H9 (cell line): ENCODE measurements around the gene ARHGEF12. TPM values are rescaled to one million over a fixed set of nuclear protein-coding genes. Genes with fewer than 3 reads are reported as not detected.
A peak's percentile ranks its signal among the peaks of the same experiment; 100 is the strongest.

Experiments used
- DNase-seq: peaks from one replicate; pipeline ENCODE4 v3.0.0-alpha.2; 2017
- H2AFZ ChIP-seq: one replicate; pipeline ENCODE4 v1.6.1; 2013; ENCODE audit warnings: mild to moderate bottlenecking, low read length, control low read depth, moderate library complexity
- H2AK5ac ChIP-seq: 2 replicates; pipeline ENCODE4 v1.6.1; 2013; ENCODE audit warnings: low read length, control low read depth, mixed read lengths; ENCODE audit not compliant: insufficient read length
- H2BK120ac ChIP-seq: one replicate; pipeline ENCODE4 v1.6.1; 2013; ENCODE audit warnings: low read depth, mild to moderate bottlenecking, low read length, control low read depth, inconsistent platforms; ENCODE audit not compliant: poor library complexity, severe bottlenecking
- H2BK12ac ChIP-seq: 2 replicates; pipeline ENCODE4 v1.6.1; 2013; ENCODE audit warnings: low read length, control low read depth, mixed read lengths, low read depth; ENCODE audit not compliant: insufficient read length
- H2BK15ac ChIP-seq: 2 replicates; pipeline ENCODE4 v1.6.1; 2013; ENCODE audit warnings: low read depth, low read length, control low read depth
- H2BK20ac ChIP-seq: one replicate; pipeline ENCODE4 v1.6.1; 2013; ENCODE audit warnings: low read depth, mild to moderate bottlenecking, low read length, control low read depth, inconsistent platforms; ENCODE audit not compliant: poor library complexity, severe bottlenecking
- H2BK5ac ChIP-seq: 2 replicates; pipeline ENCODE4 v1.6.1; 2013; ENCODE audit warnings: low read length, control low read depth, mixed read lengths; ENCODE audit not compliant: insufficient read length
- H3K14ac ChIP-seq: 2 replicates; pipeline ENCODE4 v1.6.1; 2013; ENCODE audit warnings: low read length, control low read depth; ENCODE audit not compliant: insufficient read depth
- H3K18ac ChIP-seq: 2 replicates; pipeline ENCODE4 v1.6.1; 2013; ENCODE audit warnings: low read depth, mild to moderate bottlenecking, mixed read lengths, low read length, control low read depth; ENCODE audit not compliant: insufficient read length
- H3K23ac ChIP-seq: 2 replicates; pipeline ENCODE4 v1.6.1; 2013; ENCODE audit warnings: low read length, control low read depth, mixed read lengths, low read depth; ENCODE audit not compliant: insufficient read length
- H3K23me2 ChIP-seq: 2 replicates; pipeline ENCODE4 v1.6.1; 2013; ENCODE audit warnings: low read depth, mild to moderate bottlenecking, mixed read lengths, low read length, control low read depth; ENCODE audit not compliant: insufficient read length, poor library complexity, severe bottlenecking
- H3K27ac ChIP-seq: 2 replicates; pipeline ENCODE4 v1.5.1; 2013; ENCODE audit warnings: low read length, control low read depth, mixed read lengths, low read depth; ENCODE audit not compliant: insufficient read length
- H3K27me3 ChIP-seq: 2 replicates; pipeline ENCODE4 v1.6.1; 2013; ENCODE audit warnings: low read length, control low read depth, inconsistent platforms; ENCODE audit not compliant: insufficient read depth
- H3K4ac ChIP-seq: 2 replicates; pipeline ENCODE4 v1.6.1; 2013; ENCODE audit warnings: low read depth, mild to moderate bottlenecking, control low read depth, inconsistent platforms, low read length, moderate library complexity
- H3K4me1 ChIP-seq: 2 replicates; pipeline ENCODE4 v1.6.1; 2013; ENCODE audit warnings: low read length, control low read depth, inconsistent platforms; ENCODE audit not compliant: insufficient read depth
- H3K4me2 ChIP-seq: 2 replicates; pipeline ENCODE4 v1.6.1; 2013; ENCODE audit warnings: low read length, control low read depth, mixed read lengths; ENCODE audit not compliant: insufficient read length, insufficient read depth
- H3K56ac ChIP-seq: 2 replicates; pipeline ENCODE4 v1.6.1; 2013; ENCODE audit warnings: low read depth, mild to moderate bottlenecking, mixed read lengths, low read length, control low read depth; ENCODE audit not compliant: insufficient read length
- H3K79me1 ChIP-seq: 2 replicates; pipeline ENCODE4 v1.6.1; 2013; ENCODE audit warnings: low read depth, mild to moderate bottlenecking, moderate library complexity, low read length, control low read depth, inconsistent platforms; ENCODE audit not compliant: insufficient read depth, poor library complexity, severe bottlenecking
- H3K79me2 ChIP-seq: 2 replicates; pipeline ENCODE4 v1.6.1; 2013; ENCODE audit warnings: low read length, control low read depth, inconsistent platforms; ENCODE audit not compliant: insufficient read depth
- H3K9ac ChIP-seq: 2 replicates; pipeline ENCODE4 v1.6.1; 2013; ENCODE audit warnings: low read length, control low read depth, mixed read lengths; ENCODE audit not compliant: insufficient read length; ENCODE audit errors: extremely low read depth
- H3K9me3 ChIP-seq: one replicate; pipeline ENCODE4 v1.6.1; 2013; ENCODE audit warnings: low read depth, low read length, inconsistent platforms; ENCODE audit not compliant: control insufficient read depth
- H3T11ph ChIP-seq: one replicate; pipeline ENCODE4 v1.6.1; 2013; ENCODE audit warnings: mild to moderate bottlenecking, low read length, control low read depth, inconsistent platforms
- H4K20me1 ChIP-seq: one replicate; pipeline ENCODE4 v1.6.1; 2013; ENCODE audit not compliant: control insufficient read depth, insufficient read length, insufficient read depth
- H4K5ac ChIP-seq: 2 replicates; pipeline ENCODE4 v1.6.1; 2013; ENCODE audit warnings: low read depth, mild to moderate bottlenecking, mixed read lengths, low read length, control low read depth; ENCODE audit not compliant: insufficient read length
- H4K8ac ChIP-seq: replicated peaks from 2 replicates; pipeline ENCODE4 v1.6.1; 2013; ENCODE audit warnings: low read length, control low read depth, mixed read lengths, low read depth; ENCODE audit not compliant: insufficient read length
- H4K91ac ChIP-seq: 2 replicates; pipeline ENCODE4 v1.6.1; 2013; ENCODE audit warnings: low read depth, mild to moderate bottlenecking, moderate library complexity, mixed read lengths, low read length, control low read depth; ENCODE audit not compliant: insufficient read length
- H3K27ac Mint-ChIP-seq, 3 experiments: 2 replicates in 2 of 3; 3 replicates in 1 of 3; pipeline ENCODE4 v1.8.0; 2020 to 2021; ENCODE audit warnings: mixed read lengths in 3 of 3, mild to moderate bottlenecking in 1 of 3, moderate library complexity in 1 of 3
- H3K27me3 Mint-ChIP-seq: 2 replicates; pipeline ENCODE4 v1.8.0; 2021; ENCODE audit warnings: low read depth, mild to moderate bottlenecking, moderate library complexity, mixed read lengths
- H3K36me3 Mint-ChIP-seq, 3 experiments: 2 replicates in 2 of 3; 3 replicates in 1 of 3; pipeline ENCODE4 v1.8.0; 2020 to 2021; ENCODE audit warnings: low read depth in 3 of 3, mixed read lengths in 3 of 3; ENCODE audit not compliant: insufficient read depth in 1 of 3
- H3K4me1 Mint-ChIP-seq, 2 experiments: 2 replicates each; pipeline ENCODE4 v1.8.0; 2020; ENCODE audit warnings: mixed read lengths in 2 of 2
- H3K4me3 Mint-ChIP-seq, 2 experiments: 2 replicates in 1 of 2; 3 replicates in 1 of 2; pipeline ENCODE4 v1.8.0; 2020 to 2021; ENCODE audit warnings: mild to moderate bottlenecking in 2 of 2, mixed read lengths in 2 of 2, moderate library complexity in 1 of 2
- H3K9me3 Mint-ChIP-seq, 2 experiments: 2 replicates in 1 of 2; 3 replicates in 1 of 2; pipeline ENCODE4 v1.8.0; 2020; ENCODE audit warnings: mild to moderate bottlenecking in 2 of 2, mixed read lengths in 2 of 2, moderate library complexity in 1 of 2
- CTCF ChIP-seq: fragments of 200-600 bp; sonication (generic); conservative IDR thresholded peaks from 3 replicates; pipeline ENCODE4 v1.8.0; 2021; ENCODE audit warnings: antibody characterized with exemption, mild to moderate bottlenecking
- WGBS: extraction: QIAGEN DNeasy Blood & Tissue Kit; methylation state at CpG from one replicate; pipeline ENCODE4 v1.1.7; 2013; ENCODE audit warnings: missing lambda C conversion rate, low lambda C conversion rate, mixed read lengths; ENCODE audit not compliant: insufficient read length; ENCODE audit errors: extremely low coverage; 5-methylcytosine and 5-hydroxymethylcytosine counted together
- total RNA-seq: library from RNA; stranded (reverse); gene quantifications from 2 replicates; pipeline ENCODE4 v1.2.1, GENCODE V29; 2021

Gene ARHGEF12
- total RNA-seq, 1 experiment from 2014 or later = 27.0 TPM

DNA sequence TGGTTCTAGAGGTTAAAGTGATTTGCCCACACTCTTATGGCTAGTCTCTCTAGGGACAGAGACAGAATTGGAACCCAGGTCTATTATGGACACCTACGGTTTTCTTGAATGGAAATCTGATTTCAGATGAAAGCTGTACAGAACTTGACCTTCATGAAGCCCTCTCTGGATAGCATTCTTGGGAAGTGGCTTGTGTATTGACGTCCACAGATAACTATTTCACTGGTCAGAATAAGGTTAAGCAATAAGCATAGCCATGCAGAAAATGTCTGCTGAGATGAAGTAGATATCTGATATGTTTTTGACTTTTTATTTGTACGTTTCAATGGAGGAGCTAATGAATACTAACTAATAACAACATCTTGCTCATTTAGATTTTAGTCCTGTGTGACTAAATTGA lies 10.0 kb upstream of the ARHGEF12 start:
- no peak overlapping the region for H3K9ac ChIP-seq
- no CpG with 5 or more reads among the region's 3 CpGs for WGBS

More for the DNA sequence above, 10.0 kb upstream of the ARHGEF12 start:
- H3K9me3 ChIP-seq = no peaks in the 10 kb centered on the region
- 0 out of 2 replicates have a peak, but pooled peaks cover 2% of the 10 kb centered on the region for H3K4me1 ChIP-seq
- no peak overlapping the region for H3K27ac ChIP-seq
- H3K79me2 ChIP-seq = no peaks in the 10 kb centered on the region
- no peak overlapping the region for H3T11ph ChIP-seq
- H3K23me2 ChIP-seq = peaks cover 4% of the 10 kb centered on the region
- no peak overlapping the region for H3K14ac ChIP-seq
- H4K5ac ChIP-seq = no peak overlapping the region
- peak overlapping the region; percentile 53 for H3K4me2 ChIP-seq
- H3K79me1 ChIP-seq = no peaks in the 10 kb centered on the region
- peaks cover 14 to 15% of the 10 kb centered on the region in 2 experiments for H3K4me1 Mint-ChIP-seq
- no peak overlapping the region for H2AK5ac ChIP-seq
- no peaks in the 10 kb centered on the region for H4K20me1 ChIP-seq
- H3K27ac Mint-ChIP-seq = no peak overlapping the region
- DNase-seq = no peak
- TF ChIP-seq CTCF = no peak
- no peak overlapping the region for H3K23ac ChIP-seq
- no peak overlapping the region for H2BK5ac ChIP-seq
- H2AFZ ChIP-seq = no peak overlapping the region
- peaks cover 9 to 22% (median 17%) of the 10 kb centered on the region in 3 experiments; a peak in 6 of 7 replicates for H3K36me3 Mint-ChIP-seq
- H3K27me3 Mint-ChIP-seq = peaks cover 5% of the 10 kb centered on the region
- no peak overlapping the region for H3K4ac ChIP-seq
- no peaks in the 10 kb centered on the region for H3K27me3 ChIP-seq
- H2BK20ac ChIP-seq = no peak overlapping the region
- no peak overlapping the region for H3K56ac ChIP-seq
- H3K18ac ChIP-seq = no peak overlapping the region
- H2BK12ac ChIP-seq = no peak overlapping the region
- no peak overlapping the region for H4K8ac ChIP-seq
- no peak overlapping the region for H2BK15ac ChIP-seq
- no peaks in the 10 kb centered on the region for H3K9me3 Mint-ChIP-seq
- H2BK120ac ChIP-seq = no peak overlapping the region
- peak overlapping the region; percentile 78 to 89 for H3K4me3 Mint-ChIP-seq
- no peak overlapping the region for H4K91ac ChIP-seq
